ENCODE data around the gene PODNL1. TPM values are rescaled to one million over a fixed set of nuclear protein-coding genes. Genes with fewer than 3 reads are reported as not detected.
"Not testable (repeated sequence)": the region's sequence is repeated elsewhere in the genome, so short reads cannot be mapped to it uniquely, and the experiment has no call there.

PODNL1 gene
- total RNA-seq, 1 donor = not detected

- H3K27me3 ChIP-seq (ENCODE audit: insufficient read depth, low read length) = no peaks in the 10 kb centered on the region
- H3K4me3 ChIP-seq (ENCODE audit: low read length) = no peak overlapping the region
- H3K4me1 ChIP-seq (ENCODE audit: insufficient read depth, low read length) = peaks cover 8% of the 10 kb centered on the region
- no peaks in the 10 kb centered on the region for H3K9me3 ChIP-seq (ENCODE audit: low read depth, low read length)
Observed at GRCh38 chr19:13930402-13930801, 7.8 kb downstream of the PODNL1 start.

GRCh38 chr19:13929956-13930355 is 8.3 kb downstream of the PODNL1 start:
- Histone ChIP-seq H3K4me3 (ENCODE audit: low read length) (no peak overlapping the region), H3K27me3 (ENCODE audit: insufficient read depth, low read length) (no peaks in the 10 kb centered on the region), H3K4me1 (ENCODE audit: insufficient read depth, low read length) (peaks cover 8% of the 10 kb centered on the region), H3K9me3 (ENCODE audit: low read depth, low read length) (no peaks in the 10 kb centered on the region)

GRCh38 chr19:13929340-13929739 is 8.9 kb downstream of the PODNL1 start:
- H3K27me3 ChIP-seq (ENCODE audit: insufficient read depth, low read length) = no peaks in the 10 kb centered on the region
- no peaks in the 10 kb centered on the region for H3K9me3 ChIP-seq (ENCODE audit: low read depth, low read length)
- H3K4me3 ChIP-seq (ENCODE audit: low read length) = no peak overlapping the region
- peaks cover 8% of the 10 kb centered on the region for H3K4me1 ChIP-seq (ENCODE audit: insufficient read depth, low read length)

- Histone ChIP-seq H3K4me1 (ENCODE audit: insufficient read depth, low read length) (peaks cover 8% of the 10 kb centered on the region), H3K4me3 (ENCODE audit: low read length) (no peak overlapping the region), H3K27me3 (ENCODE audit: insufficient read depth, low read length) (no peaks in the 10 kb centered on the region), H3K9me3 (ENCODE audit: low read depth, low read length) (no peaks in the 10 kb centered on the region)
Observed at GRCh38 chr19:13926715-13927114, 11.5 kb downstream of the PODNL1 start.

GRCh38 chr19:13926010-13926409 is 12.2 kb downstream of the PODNL1 start:
- Histone ChIP-seq H3K4me3 (ENCODE audit: low read length) (no peak overlapping the region), H3K9me3 (ENCODE audit: low read depth, low read length) (no peaks in the 10 kb centered on the region), H3K4me1 (ENCODE audit: insufficient read depth, low read length) (peaks cover 8% of the 10 kb centered on the region), H3K27me3 (ENCODE audit: insufficient read depth, low read length) (no peaks in the 10 kb centered on the region)

- Histone ChIP-seq H3K27me3 (ENCODE audit: insufficient read depth, low read length) (no peaks in the 10 kb centered on the region), H3K9me3 (ENCODE audit: low read depth, low read length) (no peaks in the 10 kb centered on the region), H3K4me3 (ENCODE audit: low read length) (no peak overlapping the region), H3K4me1 (ENCODE audit: insufficient read depth, low read length) (peaks cover 8% of the 10 kb centered on the region)
Observed at GRCh38 chr19:13923194-13923987, 14.8 kb downstream of the PODNL1 start.

- not testable (repeated sequence) for H3K4me3 ChIP-seq (ENCODE audit: low read length); H3K9me3 ChIP-seq (ENCODE audit: low read depth, low read length); H3K27me3 ChIP-seq (ENCODE audit: insufficient read depth, low read length); H3K4me1 ChIP-seq (ENCODE audit: insufficient read depth, low read length)
Observed at GRCh38 chr19:13922118-13922517, 16.1 kb downstream of the PODNL1 start.

- Histone ChIP-seq H3K4me3 (ENCODE audit: low read length) (no peak overlapping the region), H3K4me1 (ENCODE audit: insufficient read depth, low read length) (no peaks in the 10 kb centered on the region), H3K27me3 (ENCODE audit: insufficient read depth, low read length) (no peaks in the 10 kb centered on the region), H3K9me3 (ENCODE audit: low read depth, low read length) (no peaks in the 10 kb centered on the region)
Observed at GRCh38 chr19:13920940-13921747, 17.1 kb downstream of the PODNL1 start.

- H3K4me3 ChIP-seq (ENCODE audit: low read length) = no peak overlapping the region
- no peaks in the 10 kb centered on the region for H3K9me3 ChIP-seq (ENCODE audit: low read depth, low read length)
- no peaks in the 10 kb centered on the region for H3K27me3 ChIP-seq (ENCODE audit: insufficient read depth, low read length)
- no peaks in the 10 kb centered on the region for H3K4me1 ChIP-seq (ENCODE audit: insufficient read depth, low read length)
Observed at GRCh38 chr19:13920524-13920923, 17.7 kb downstream of the PODNL1 start.

- Histone ChIP-seq H3K27me3 (ENCODE audit: insufficient read depth, low read length) (no peaks in the 10 kb centered on the region), H3K9me3 (ENCODE audit: low read depth, low read length) (no peaks in the 10 kb centered on the region), H3K4me1 (ENCODE audit: insufficient read depth, low read length) (no peaks in the 10 kb centered on the region), H3K4me3 (ENCODE audit: low read length) (no peak overlapping the region)
Observed at GRCh38 chr19:13918726-13919411, 19.3 kb downstream of the PODNL1 start.

GRCh38 chr19:13917888-13918406 is 20.3 kb downstream of the PODNL1 start:
- no peaks in the 10 kb centered on the region for H3K27me3 ChIP-seq (ENCODE audit: insufficient read depth, low read length)
- H3K9me3 ChIP-seq (ENCODE audit: low read depth, low read length) = no peaks in the 10 kb centered on the region
- H3K4me3 ChIP-seq (ENCODE audit: low read length) = no peak overlapping the region
- no peaks in the 10 kb centered on the region for H3K4me1 ChIP-seq (ENCODE audit: insufficient read depth, low read length)

GRCh38 chr19:13914777-13915176 is 23.4 kb downstream of the PODNL1 start:
- H3K4me1 ChIP-seq (ENCODE audit: insufficient read depth, low read length) = no peaks in the 10 kb centered on the region
- no peaks in the 10 kb centered on the region for H3K9me3 ChIP-seq (ENCODE audit: low read depth, low read length)
- H3K27me3 ChIP-seq (ENCODE audit: insufficient read depth, low read length) = no peaks in the 10 kb centered on the region
- no peak overlapping the region for H3K4me3 ChIP-seq (ENCODE audit: low read length)

GRCh38 chr19:13913352-13913751 is 24.9 kb downstream of the PODNL1 start:
- Histone ChIP-seq H3K9me3 (ENCODE audit: low read depth, low read length) (no peaks in the 10 kb centered on the region), H3K4me1 (ENCODE audit: insufficient read depth, low read length) (no peaks in the 10 kb centered on the region), H3K27me3 (ENCODE audit: insufficient read depth, low read length) (no peaks in the 10 kb centered on the region), H3K4me3 (ENCODE audit: low read length) (no peak overlapping the region)

- H3K4me3 ChIP-seq (ENCODE audit: low read length) = no peak overlapping the region
- no peaks in the 10 kb centered on the region for H3K9me3 ChIP-seq (ENCODE audit: low read depth, low read length)
- H3K27me3 ChIP-seq (ENCODE audit: insufficient read depth, low read length) = no peaks in the 10 kb centered on the region
- H3K4me1 ChIP-seq (ENCODE audit: insufficient read depth, low read length) = peaks cover 16% of the 10 kb centered on the region
Observed at GRCh38 chr19:13909430-13909829, 28.8 kb downstream of the PODNL1 start.

GRCh38 chr19:13908674-13909073 is 29.5 kb downstream of the PODNL1 start:
- Histone ChIP-seq H3K9me3 (ENCODE audit: low read depth, low read length) (no peaks in the 10 kb centered on the region), H3K4me1 (ENCODE audit: insufficient read depth, low read length) (peaks cover 18% of the 10 kb centered on the region), H3K27me3 (ENCODE audit: insufficient read depth, low read length) (no peaks in the 10 kb centered on the region), H3K4me3 (ENCODE audit: low read length) (no peak overlapping the region)

All from mononuclear cell (primary cell).